Adrenal gland (tissue), 12 donors: ENCODE data around the gene ELOB. TPM values are rescaled to one million over a fixed set of nuclear protein-coding genes. Genes with fewer than 3 reads are reported as not detected.
"Not testable (repeated sequence)": the region's sequence is repeated elsewhere in the genome, so short reads cannot be mapped to it uniquely, and the experiment has no call there.

Source experiments
- DNase-seq, 7 donors: peaks; one replicate each; pipeline ENCODE4 v3.0.0-alpha.2; 2019 to 2020
- H3K27ac ChIP-seq, 5 donors: fragments of 200-600 bp; sonication (generic) in 4 of 5; 1 replicate in 3 of 5; 2 replicates in 2 of 5; pipeline versions ENCODE4 v1.5.1 to v1.8.0; 2016 to 2020; ENCODE audit warnings: mild to moderate bottlenecking in 1 of 5
- H3K27me3 ChIP-seq: fragments of 200-600 bp; 2 replicates; pipeline ENCODE4 v1.8.0; 2021
- H3K36me3 ChIP-seq, 2 donors: fragments of 200-600 bp; replicated peaks in 1 of 2; 1 replicate in 1 of 2; 2 replicates in 1 of 2; pipeline versions ENCODE4 v1.5.1 to v1.8.0; 2018 to 2022
- H3K4me1 ChIP-seq, 2 donors: fragments of 200-600 bp; replicated peaks in 1 of 2; 1 replicate in 1 of 2; 2 replicates in 1 of 2; pipeline versions ENCODE4 v1.5.1 to v1.8.0; 2018 to 2021
- H3K4me3 ChIP-seq, 4 donors: fragments of 200-600 bp; sonication (generic) in 3 of 4; one replicate each; pipeline ENCODE4 v1.5.1; 2016 to 2018
- H3K9me3 ChIP-seq, 3 donors: fragments of 200-600 bp; sonication (generic) in 1 of 3; replicated peaks in 1 of 3; 1 replicate in 2 of 3; 2 replicates in 1 of 3; pipeline versions ENCODE4 v1.5.1 to v1.8.0; 2016 to 2021
- POLR2A ChIP-seq, 2 donors: fragments of 450-650 bp; IDR thresholded peaks; one replicate each; pipeline ENCODE4 v1.6.1; 2017; ENCODE audit warnings: antibody characterized with exemption in 2 of 2, mild to moderate bottlenecking in 2 of 2, moderate library complexity in 1 of 2
- WGBS, 4 donors: extraction: QIAGEN DNeasy Blood & Tissue Kit in 2 of 4; methylation state at CpG; one replicate each; pipeline versions ENCODE4 v1.1.5 to v1.1.7; 2013 to 2017; 5-methylcytosine and 5-hydroxymethylcytosine counted together
- intact Hi-C, 2 donors: fragments of 100-400 bp; cut with DNase I; formaldehyde crosslinking; loops; one replicate each; pipeline versions ENCODE4 v1.14.1 to v1.15.0; 2022 to 2023
- polyA plus RNA-seq, 3 donors: library from polyadenylated mRNA; stranded (reverse); fragments of 200-250 nt in 2 of 3; fragments of 350-450 nt in 1 of 3; fragmentation: Illumina TruSeq in 1 of 3; extraction: RNeasy Lipid Tissue Mini Kit (QIAGEN cat#74804) in 1 of 3; gene quantifications; one replicate each; pipeline ENCODE4 v1.2.3, GENCODE V29; 2013 to 2014
- small RNA-seq, 2 donors: library from RNA; depleted of rRNA; stranded (forward); fragments of <200 nt; gene quantifications; one replicate each; pipeline ENCODE3, GENCODE V24; 2016
- total RNA-seq, 9 donors: library from RNA; depleted of rRNA in 4 of 9; stranded (reverse); fragments of >200 nt in 4 of 9; fragments of 120-200 nt in 1 of 9; fragmentation: NEBNext Ultra II Directional in 1 of 9; extraction: Animal tissue kit (Norgen Biotek cat#: 25700) in 1 of 9; gene quantifications; one replicate each; pipeline versions ENCODE4 v1.1.0 to v1.2.4, GENCODE V29; 2013 to 2023
- TF ChIP-seq, protein P1 (sequence below), 6 experiments: fragments of 450-650 bp in 4 of 6; fragments of 200-600 bp in 2 of 6; sonication (generic) in 1 of 6; IDR thresholded peaks; 1 replicate in 5 of 6; 2 replicates in 1 of 6; pipeline versions ENCODE4 v1.5.1 to v1.8.0; 2016 to 2021; ENCODE audit warnings: antibody characterized with exemption in 6 of 6, mild to moderate bottlenecking in 2 of 6, moderate library complexity in 1 of 6
- donor health status: healthy with polysubstance abuse.
- donor health status: Bipolar disorder and iron deficiency.
- donor health status: DM: yes; HTN: yes; CAD: no.
- donor health status: DM: no; HTN: no; CAD: no.
- donor health status: DM: no; HTN: no; CAD: no.
- donor health status: DM: yes; HTN: yes; CAD: no.

ELOB gene
- total and polyA plus RNA-seq, 12 donors, result 72.7 to 1,030 (median 361) TPM

DNA sequence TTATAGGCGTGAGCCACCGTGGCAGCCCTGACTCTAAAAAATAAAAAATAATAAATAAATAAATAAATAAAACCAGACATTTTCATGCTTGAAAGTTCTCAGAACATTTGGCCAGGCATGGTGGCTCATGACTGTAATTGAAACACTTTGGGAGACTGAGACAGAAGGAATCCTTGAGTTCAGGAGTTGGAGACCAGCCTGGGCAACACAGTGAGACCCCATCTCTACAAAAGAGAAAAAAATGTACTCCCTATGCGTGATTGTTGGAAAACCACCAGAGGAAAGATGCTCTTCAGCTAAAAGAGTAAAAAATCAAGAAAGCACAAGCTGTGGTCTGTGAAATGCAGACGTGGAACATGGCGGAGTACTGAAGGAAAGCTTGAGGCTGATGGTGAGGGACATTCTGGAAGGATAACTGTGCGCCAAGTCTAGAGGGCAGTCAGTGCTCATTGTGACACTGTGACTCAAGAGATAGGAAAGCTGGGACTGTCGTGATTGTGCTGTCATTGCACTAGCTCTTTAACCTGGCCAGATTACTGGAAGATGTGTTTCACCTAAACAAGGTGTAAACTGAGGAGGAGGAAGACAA, 52.9 kb downstream of the ELOB start:
- Histone ChIP-seq H3K36me3 (no peaks in the 10 kb centered on the region), H3K9me3 (no peaks in the 10 kb centered on the region), H3K4me3 (no peak overlapping the region), H3K27me3 (no peaks in the 10 kb centered on the region), H3K27ac (no peak overlapping the region), H3K4me1 (peaks cover 4 to 16% of the 10 kb centered on the region in 2 donors)
- intact Hi-C loops, result no loop called here
- no peak for DNase-seq
- 71 to 79% (median 77%) methylated on average over 7 of the region's 7 CpGs for WGBS, 4 donors
- TF ChIP-seq POLR2A (IDR thresholded peaks at IDR 0.05), result no peak
- TF ChIP-seq, protein P1, sequence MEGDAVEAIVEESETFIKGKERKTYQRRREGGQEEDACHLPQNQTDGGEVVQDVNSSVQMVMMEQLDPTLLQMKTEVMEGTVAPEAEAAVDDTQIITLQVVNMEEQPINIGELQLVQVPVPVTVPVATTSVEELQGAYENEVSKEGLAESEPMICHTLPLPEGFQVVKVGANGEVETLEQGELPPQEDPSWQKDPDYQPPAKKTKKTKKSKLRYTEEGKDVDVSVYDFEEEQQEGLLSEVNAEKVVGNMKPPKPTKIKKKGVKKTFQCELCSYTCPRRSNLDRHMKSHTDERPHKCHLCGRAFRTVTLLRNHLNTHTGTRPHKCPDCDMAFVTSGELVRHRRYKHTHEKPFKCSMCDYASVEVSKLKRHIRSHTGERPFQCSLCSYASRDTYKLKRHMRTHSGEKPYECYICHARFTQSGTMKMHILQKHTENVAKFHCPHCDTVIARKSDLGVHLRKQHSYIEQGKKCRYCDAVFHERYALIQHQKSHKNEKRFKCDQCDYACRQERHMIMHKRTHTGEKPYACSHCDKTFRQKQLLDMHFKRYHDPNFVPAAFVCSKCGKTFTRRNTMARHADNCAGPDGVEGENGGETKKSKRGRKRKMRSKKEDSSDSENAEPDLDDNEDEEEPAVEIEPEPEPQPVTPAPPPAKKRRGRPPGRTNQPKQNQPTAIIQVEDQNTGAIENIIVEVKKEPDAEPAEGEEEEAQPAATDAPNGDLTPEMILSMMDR (IDR thresholded peaks at IDR 0.05), result no peak

DNA sequence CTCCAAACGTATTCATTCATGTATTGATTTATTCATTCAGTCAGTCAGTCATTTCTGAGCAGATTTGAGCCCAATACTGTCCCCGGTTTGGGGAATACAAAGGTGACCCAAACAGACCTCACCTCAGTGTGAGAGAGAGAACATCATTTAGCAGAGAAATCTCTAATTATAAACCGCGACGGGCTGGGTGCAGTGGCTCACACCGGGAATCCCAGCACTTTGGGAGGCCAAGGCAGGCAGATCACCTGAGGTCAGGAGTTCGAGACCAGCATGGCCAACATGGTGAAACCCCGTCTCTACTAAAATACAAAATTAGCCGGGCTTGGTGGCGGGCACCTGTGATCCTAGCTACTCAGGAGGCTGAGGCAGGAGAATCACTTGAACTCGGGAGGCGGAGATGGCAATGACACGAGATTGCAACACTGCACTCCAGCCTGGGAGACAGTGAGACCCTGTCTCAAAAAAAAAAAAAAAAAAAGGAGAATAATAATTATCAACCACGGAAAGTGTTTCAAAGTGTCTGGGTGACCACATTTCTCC, 55.4 kb downstream of the ELOB start:
- Histone ChIP-seq H3K4me1 (peaks cover 4 to 18% of the 10 kb centered on the region in 2 donors), H3K4me3 (peak overlapping the region in 2 of 4 donors; percentile 61 to 62), H3K27ac (peak overlapping the region in 2 of 5 donors; percentile 65 to 79)
- intact Hi-C loops, H3K9me3 ChIP-seq, H3K36me3 ChIP-seq, H3K27me3 ChIP-seq, DNase-seq: not testable (repeated sequence)
- 25 to 44% (median 39%) methylated on average over 11 to 14 of the region's 14 CpGs for whole genome bisulfite sequencing, 4 donors

Small RNAs within 50 kb of the gene (small RNA-seq; reads per million reads assigned to genes)
- 0 to 0.12 reads per million in 2 donors for gene SNORA3C

Other genes starting within 250 kb of the ELOB start
- under 1 TPM in 1 of 9 donors, not detected in 8; 0.11 TPM for gene CEMP1, start 245.9 kb downstream of the ELOB start, total RNA-seq
- 1 to 10 TPM in 2 of 3 donors, not detected in 1; 1.3 to 1.4 TPM for gene CEMP1, start 245.9 kb downstream of the ELOB start, polyA plus RNA-seq
- gene PDPK1, start 239.3 kb downstream of the ELOB start, total RNA-seq, result 10 to 100 TPM; 23.9 to 68.0 (median 42.2) TPM
- 10 to 100 TPM; 28.9 to 69.7 (median 31.0) TPM for gene PDPK1, start 239.3 kb downstream of the ELOB start, polyA plus RNA-seq
- 10 to 100 TPM; 14.0 to 81.5 (median 18.8) TPM for gene KCTD5, start 94.8 kb downstream of the ELOB start, total RNA-seq
- gene KCTD5, start 94.8 kb downstream of the ELOB start, polyA plus RNA-seq, result 10 to 100 TPM; 11.0 to 21.8 (median 13.4) TPM
- gene PRSS27, start 57.1 kb downstream of the ELOB start, total RNA-seq, result 1 to 10 TPM in 5 of 9 donors, under 1 TPM in 3, not detected in 1; 0.33 to 2.1 (median 1.4) TPM
- gene PRSS27, start 57.1 kb downstream of the ELOB start, polyA plus RNA-seq, result 1 to 10 TPM in 2 of 3 donors, not detected in 1; 2.6 to 2.7 TPM
- 100 to 1,000 TPM in 8 of 9 donors, 10 to 100 TPM in 1; 81.7 to 848 (median 294) TPM for gene SRRM2, start 24.6 kb downstream of the ELOB start, total RNA-seq
- gene SRRM2, start 24.6 kb downstream of the ELOB start, polyA plus RNA-seq, result 1,000 to 10,000 TPM in 1 of 3 donors, 100 to 1,000 TPM in 2; 289 to 3,120 (median 744) TPM
- not detected for gene PRSS33, start 10.3 kb upstream of the ELOB start, total RNA-seq
- gene PRSS33, start 10.3 kb upstream of the ELOB start, polyA plus RNA-seq, result not detected
- not detected for gene PRSS41, start 21.2 kb upstream of the ELOB start, total RNA-seq
- not detected for gene PRSS41, start 21.2 kb upstream of the ELOB start, polyA plus RNA-seq
- under 1 TPM in 3 of 9 donors, not detected in 6; 0.72 to 0.88 (median 0.83) TPM for gene PRSS21, start 40.0 kb upstream of the ELOB start, total RNA-seq
- 1 to 10 TPM in 1 of 3 donors, under 1 TPM in 2; 0.20 to 2.6 (median 0.98) TPM for gene PRSS21, start 40.0 kb upstream of the ELOB start, polyA plus RNA-seq
- 100 to 1,000 TPM in 1 of 9 donors, 1 to 10 TPM in 3, under 1 TPM in 3, not detected in 2; 0.41 to 119 (median 1.2) TPM for gene ZG16B, start 53.0 kb upstream of the ELOB start, total RNA-seq
- under 1 TPM in 2 of 3 donors, not detected in 1; 0.35 to 0.81 TPM for gene ZG16B, start 53.0 kb upstream of the ELOB start, polyA plus RNA-seq
- gene PRSS22, start 80.9 kb upstream of the ELOB start, total RNA-seq, result under 1 TPM in 2 of 9 donors, not detected in 7; 0.32 to 0.41 TPM
- gene PRSS22, start 80.9 kb upstream of the ELOB start, polyA plus RNA-seq, result under 1 TPM in 1 of 3 donors, not detected in 2; 0.07 TPM
- gene FLYWCH2, start 105.9 kb upstream of the ELOB start, total RNA-seq, result 100 to 1,000 TPM in 4 of 9 donors, 10 to 100 TPM in 5; 28.8 to 232 (median 69.9) TPM
- gene FLYWCH2, start 105.9 kb upstream of the ELOB start, polyA plus RNA-seq, result 10 to 100 TPM; 16.7 to 87.1 (median 49.5) TPM
- gene FLYWCH1, start 134.7 kb upstream of the ELOB start, total RNA-seq, result 10 to 100 TPM; 13.6 to 89.8 (median 46.4) TPM
- gene FLYWCH1, start 134.7 kb upstream of the ELOB start, polyA plus RNA-seq, result 10 to 100 TPM in 2 of 3 donors, 1 to 10 TPM in 1; 3.3 to 79.7 (median 55.6) TPM
- gene KREMEN2, start 187.0 kb upstream of the ELOB start, total RNA-seq, result not detected
- not detected for gene KREMEN2, start 187.0 kb upstream of the ELOB start, polyA plus RNA-seq
- gene PAQR4, start 192.1 kb upstream of the ELOB start, total RNA-seq, result 10 to 100 TPM in 7 of 9 donors, 1 to 10 TPM in 2; 7.4 to 17.0 (median 13.2) TPM
- 10 to 100 TPM in 1 of 3 donors, 1 to 10 TPM in 2; 4.1 to 14.6 (median 8.1) TPM for gene PAQR4, start 192.1 kb upstream of the ELOB start, polyA plus RNA-seq
- 1 to 10 TPM in 8 of 9 donors, under 1 TPM in 1; 0.46 to 7.0 (median 2.9) TPM for gene PKMYT1, start 203.2 kb upstream of the ELOB start, total RNA-seq
- gene PKMYT1, start 203.2 kb upstream of the ELOB start, polyA plus RNA-seq, result 1 to 10 TPM; 1.0 to 3.7 (median 2.0) TPM
- under 1 TPM in 2 of 9 donors, not detected in 7; 0.28 to 0.31 TPM for gene CLDN9, start 235.6 kb upstream of the ELOB start, total RNA-seq
- 1 to 10 TPM in 1 of 3 donors, under 1 TPM in 1, not detected in 1; 0.34 to 1.4 TPM for gene CLDN9, start 235.6 kb upstream of the ELOB start, polyA plus RNA-seq
- under 1 TPM in 2 of 9 donors, not detected in 7; 0.46 to 0.47 TPM for gene CLDN6, start 240.9 kb upstream of the ELOB start, total RNA-seq
- gene CLDN6, start 240.9 kb upstream of the ELOB start, polyA plus RNA-seq, result not detected
- gene TNFRSF12A, start 243.1 kb upstream of the ELOB start, total RNA-seq, result 100 to 1,000 TPM in 2 of 9 donors, 10 to 100 TPM in 6, 1 to 10 TPM in 1; 8.8 to 175 (median 42.5) TPM
- 100 to 1,000 TPM in 1 of 3 donors, 10 to 100 TPM in 2; 41.8 to 124 (median 60.9) TPM for gene TNFRSF12A, start 243.1 kb upstream of the ELOB start, polyA plus RNA-seq
- gene HCFC1R1, start 246.7 kb upstream of the ELOB start, total RNA-seq, result 100 to 1,000 TPM in 1 of 9 donors, 10 to 100 TPM in 8; 35.4 to 138 (median 62.7) TPM
- gene HCFC1R1, start 246.7 kb upstream of the ELOB start, polyA plus RNA-seq, result 100 to 1,000 TPM in 2 of 3 donors, 10 to 100 TPM in 1; 29.7 to 609 (median 462) TPM
- 10 to 100 TPM; 14.9 to 24.3 (median 17.3) TPM for gene THOC6, start 246.8 kb upstream of the ELOB start, total RNA-seq
- 100 to 1,000 TPM in 1 of 3 donors, 10 to 100 TPM in 1, 1 to 10 TPM in 1; 9.0 to 107 (median 78.6) TPM for gene THOC6, start 246.8 kb upstream of the ELOB start, polyA plus RNA-seq